PC-3 (cell line): ENCODE data around the gene ITPKC. TPM values are rescaled to one million over a fixed set of nuclear protein-coding genes. Genes with fewer than 3 reads are reported as not detected.

Experiments used
- ATAC-seq: fragments of 200-7000 bp; cut with Tn5 transposase; 2 replicates; pipeline ENCODE4 v1.9.1; 2020; ENCODE audit warnings: mild to moderate bottlenecking, moderate library complexity
- BruUV-seq: library from RNA; stranded (reverse); fragments of 400-500 nt; replicated peaks from 2 replicates; lab custom pipeline; 2021; lab: Mats Ljungman, UMichigan
- CTCF ChIA-PET: fragments of 300-600 bp; sonication (Branson Sonifier 250); formaldehyde crosslinking; loops from one replicate; lab custom pipeline; 2022; ENCODE audit warnings: antibody characterized with exemption; lab: Charles Lee
- POLR2A ChIA-PET: fragments of 300-600 bp; sonication (Branson Sonifier 250); formaldehyde crosslinking; loops from one replicate; lab custom pipeline; 2022; ENCODE audit warnings: antibody characterized with exemption; ENCODE audit not compliant: unreplicated experiment; lab: Charles Lee
- DNase-seq: peaks from one replicate; pipeline ENCODE4 v3.0.0-alpha.2; 2015
- H2AFZ ChIP-seq: fragments of 300-600 bp; sonication (generic); 2 replicates; pipeline ENCODE4 v1.6.0; 2016; ENCODE audit warnings: antibody characterized with exemption, low read length
- H3F3A ChIP-seq: fragments of 300-600 bp; sonication (generic); one replicate; pipeline ENCODE4 v1.6.0; 2017; ENCODE audit warnings: antibody characterized with exemption, low read length, control low read depth, mild to moderate bottlenecking; ENCODE audit not compliant: unreplicated experiment
- H3K27ac ChIP-seq: fragments of 300-600 bp; sonication (generic); 2 replicates; pipeline ENCODE4 v1.5.1; 2016; ENCODE audit warnings: mild to moderate bottlenecking, low read length
- H3K27me3 ChIP-seq: fragments of 300-600 bp; sonication (generic); 2 replicates; pipeline ENCODE4 v1.6.1; 2016; ENCODE audit warnings: low read length, mixed read lengths
- H3K36me3 ChIP-seq: fragments of 300-600 bp; sonication (generic); 2 replicates; pipeline ENCODE4 v1.6.1; 2016; ENCODE audit warnings: low read depth, mixed run types, low read length, mixed read lengths
- H3K4me1 ChIP-seq: fragments of 300-600 bp; sonication (generic); 2 replicates; pipeline ENCODE4 v1.5.1; 2016; ENCODE audit warnings: low read length; ENCODE audit not compliant: insufficient read depth
- H3K4me2 ChIP-seq: fragments of 300-600 bp; sonication (generic); 2 replicates; pipeline ENCODE4 v1.6.0; 2016; ENCODE audit warnings: low read length
- H3K4me3 ChIP-seq: fragments of 300-600 bp; sonication (generic); 2 replicates; pipeline ENCODE4 v1.5.1; 2016; ENCODE audit warnings: mild to moderate bottlenecking, low read length, mixed read lengths
- H3K79me2 ChIP-seq: fragments of 300-600 bp; sonication (generic); 2 replicates; pipeline ENCODE4 v1.6.1; 2017; ENCODE audit warnings: low read length, mixed read lengths
- H3K9ac ChIP-seq: fragments of 300-600 bp; sonication (generic); 2 replicates; pipeline ENCODE4 v1.6.0; 2016; ENCODE audit warnings: mild to moderate bottlenecking, low read length
- H3K9me2 ChIP-seq: fragments of 300-600 bp; sonication (generic); replicated peaks from 2 replicates; pipeline ENCODE4 v1.6.1; 2016; ENCODE audit warnings: mixed run types, low read length, mixed read lengths
- H3K9me3 ChIP-seq: fragments of 300-600 bp; sonication (generic); 2 replicates; pipeline ENCODE4 v1.6.1; 2016; ENCODE audit warnings: low read length, mixed read lengths
- H4K20me1 ChIP-seq: fragments of 300-600 bp; sonication (generic); 2 replicates; pipeline ENCODE4 v1.6.1; 2016; ENCODE audit warnings: low read length, mixed read lengths
- CTCF ChIP-seq: fragments of 300-600 bp; sonication (generic); conservative IDR thresholded peaks from 2 replicates; pipeline ENCODE4 v1.5.1; 2017; ENCODE audit warnings: antibody characterized with exemption, low read depth, mild to moderate bottlenecking, low read length
- EZH2 ChIP-seq: fragments of 300-600 bp; sonication (generic); IDR thresholded peaks from one replicate; pipeline ENCODE4 v1.6.1; 2017; ENCODE audit warnings: antibody characterized with exemption, mild to moderate bottlenecking, low read length; ENCODE audit not compliant: unreplicated experiment
- EZH2phosphoT487 ChIP-seq: fragments of 300-600 bp; sonication (generic); IDR thresholded peaks from 2 replicates; pipeline ENCODE4 v1.6.1; 2018; ENCODE audit warnings: mild to moderate bottlenecking, antibody characterized with exemption, low read length, borderline replicate concordance
- intact Hi-C: fragments of 100-400 bp; cut with micrococcal nuclease; formaldehyde crosslinking; loops from 2 replicates; pipeline ENCODE4 v1.9.0; 2023
- total RNA-seq: library from RNA; depleted of rRNA; stranded (reverse); fragments of >200 nt; gene quantifications from 2 replicates; pipeline ENCODE4 v1.2.3, GENCODE V29; 2014

Gene ITPKC
- total RNA-seq, 1 experiment from 2014 or later, result 28.4 TPM

GRCh38 chr19:40750874-40751537, 34.1 kb downstream of the ITPKC start, which contains the start of gene SNRPA:
TSS of gene SNRPA (plus strand) at chr19:40751203. CDS start at chr19:40751409, 206 bp downstream.
- no TSS peak for BruUV-seq
- intact Hi-C loops, result loop anchor here (1.0 to 2.0 kb wide), 2 partner anchors 27 to 34 kb away; partner anchors contain the start of genes COQ8B, ITPKC and RAB4B
- H2AFZ ChIP-seq, result peak within 1 kb of the TSS; percentile 74
- H3K4me3 ChIP-seq, result peak within 1 kb of the TSS; percentile 95
- no peaks in the 10 kb centered on the region for H3K27me3 ChIP-seq
- H3K9ac ChIP-seq, result peak within 1 kb of the TSS; percentile 99
- H3F3A ChIP-seq, result no peaks in the 10 kb centered on the region
- DNase-seq (peak; percentile 97), ATAC-seq (peak; percentile 72)
- H3K4me1 ChIP-seq, result peaks cover 35% of the 10 kb centered on the region
- H3K27ac ChIP-seq, result peak within 1 kb of the TSS; percentile 93
- TF ChIP-seq CTCF, result no peak
- TF ChIP-seq EZH2, result no peak
- TF ChIP-seq EZH2phosphoT487, result no peak
- peaks cover 23% of the 10 kb centered on the region for H4K20me1 ChIP-seq
- no peaks in the 10 kb centered on the region for H3K9me3 ChIP-seq
- peaks cover 50% of the 10 kb centered on the region for H3K79me2 ChIP-seq
- ChIA-PET POLR2A (interaction anchor here (0.5 to 1.2 kb wide), 4 partner anchors 26 to 467 kb away, joined by 3 to 20 read pairs (median 8); no protein-coding TSS in a partner anchor), CTCF (no interaction called here)
- H3K4me2 ChIP-seq, result peak within 1 kb of the TSS; percentile 91
- no peaks in the 10 kb centered on the region for H3K9me2 ChIP-seq
- H3K36me3 ChIP-seq, result peaks cover 9% of the 10 kb centered on the region

- Histone ChIP-seq H3K4me2 (peak overlapping the region; percentile 91), H2AFZ (no peak overlapping the region), H3K9me3 (no peaks in the 10 kb centered on the region), H3K36me3 (peaks cover 12% of the 10 kb centered on the region), H3K27ac (no peak overlapping the region), H3K4me3 (peak overlapping the region; percentile 95), H3F3A (no peaks in the 10 kb centered on the region), H3K9me2 (no peaks in the 10 kb centered on the region), H4K20me1 (peaks cover 36% of the 10 kb centered on the region), H3K9ac (peak overlapping the region; percentile 99), H3K27me3 (no peaks in the 10 kb centered on the region), H3K4me1 (peaks cover 44% of the 10 kb centered on the region), H3K79me2 (peaks cover 63% of the 10 kb centered on the region)
- ATAC-seq (no peak), DNase-seq (no peak)
- BruUV-seq, result no TSS peak
- CTCF ChIA-PET, result interaction anchor here (0.6 to 0.7 kb wide), 2 partner anchors 35 to 159 kb away, joined by 3 to 6 read pairs; partner anchors contain the start of gene ITPKC
- POLR2A ChIA-PET, result interaction anchor here (0.6 kb wide), 2 partner anchors 54 to 87 kb away, joined by 3 to 7 read pairs; no protein-coding TSS in a partner anchor
- TF ChIP-seq CTCF (no peak), EZH2 (no peak), EZH2phosphoT487 (no peak)
- intact Hi-C loops, result no loop called here
Measured at GRCh38 chr19:40752257-40752781, 35.4 kb downstream of the ITPKC start.
